ENCODE results near the gene TANGO2. TPM values are rescaled to one million over a fixed set of nuclear protein-coding genes. Genes with fewer than 3 reads are reported as not detected.

The TANGO2 gene
- total and polyA plus RNA-seq, 2 of the 8 experiments (the other 6 are each of a cell fraction or from before 2014, with no cell fraction given), result 10.1 to 18.4 TPM

DNA sequence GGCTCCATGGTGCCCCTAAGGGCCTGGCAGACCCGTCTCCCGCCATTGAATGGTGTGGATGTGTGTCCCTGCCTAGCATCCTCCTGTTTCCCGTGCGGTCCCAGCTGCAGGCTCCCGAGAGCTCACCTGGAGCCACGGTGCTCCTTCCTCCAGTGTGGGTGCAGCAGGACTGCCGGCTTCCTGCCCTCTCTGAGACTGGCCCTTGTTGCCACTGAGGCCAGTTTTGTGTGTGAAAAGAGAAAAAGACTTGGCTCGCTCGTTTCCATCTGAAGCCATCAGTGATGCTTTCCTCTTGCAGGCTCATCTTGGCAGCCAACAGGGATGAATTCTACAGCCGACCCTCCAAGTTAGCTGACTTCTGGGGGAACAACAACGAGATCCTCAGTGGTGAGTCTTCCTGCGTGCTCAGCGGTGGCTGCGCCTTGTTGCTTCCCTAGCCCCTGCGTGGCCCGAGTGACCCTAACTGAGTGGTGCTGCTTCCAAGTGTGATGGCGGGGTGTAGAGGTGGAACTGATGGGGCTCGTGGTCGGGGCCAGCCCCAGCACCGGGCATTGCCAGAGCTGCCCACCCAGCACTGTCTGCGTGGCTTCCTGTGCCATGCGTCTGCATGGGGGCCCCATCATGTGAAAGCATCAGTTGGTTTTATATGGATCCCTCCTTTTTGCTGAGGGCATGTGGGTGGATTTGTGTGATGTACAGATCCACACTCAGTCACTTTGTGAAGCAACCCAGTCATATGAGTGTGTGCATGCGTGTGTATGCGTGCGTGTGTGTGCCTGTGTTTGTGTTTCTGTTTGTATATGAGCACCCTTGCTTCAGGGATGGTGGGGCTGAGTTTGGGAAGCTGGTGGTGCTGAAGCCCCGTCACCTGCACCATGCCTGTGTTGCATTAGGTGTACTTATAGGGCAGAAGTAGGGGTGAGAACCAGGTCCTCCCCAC lies 22.4 kb downstream of the TANGO2 start:
- H3K27ac ChIP-seq (ENCODE audit: low read depth, low read length), result no peak overlapping the region
- POLR2A ChIA-PET (ENCODE audit: partially characterized antibody), result interaction anchor here (1.1 to 1.2 kb wide), 4 partner anchors 10 to 140 kb away, joined by 3 read pairs; partner anchors contain the start of gene DGCR8
- no peak overlapping the region for H3K4ac ChIP-seq (replicated peaks; ENCODE audit: insufficient read length, low read depth, low read length)
- CTCF ChIA-PET (ENCODE audit: partially characterized antibody), result interaction anchor here (1.0 to 1.6 kb wide), 3 partner anchors 10 to 42 kb away, joined by 3 to 4 read pairs (median 3); no protein-coding TSS in a partner anchor
- 91% methylated on average over 26 of the region's 26 CpGs; no CpG with 5 or more reads in 1 of the 2 experiments for WGBS, 2 experiments (ENCODE audit: extremely low coverage in 1 of 2, insufficient coverage in 1 of 2, insufficient read length in 1 of 2, insufficient replicate concordance in 2 of 2, low coverage in 1 of 2, low lambda C conversion rate in 2 of 2, missing lambda C conversion rate in 1 of 2)
- H3K23ac ChIP-seq (ENCODE audit: insufficient read length), result no peak overlapping the region
- no peak overlapping the region for H2BK120ac ChIP-seq (replicated peaks; ENCODE audit: low read depth, low read length)
- no peak overlapping the region for H2BK5ac ChIP-seq (ENCODE audit: low read depth, low read length)
- no peak overlapping the region for H3K9ac ChIP-seq (replicated peaks in 1 of 4; ENCODE audit: extremely low read depth in 1 of 4, low read depth in 3 of 4, low read length in 3 of 4)
- no peak for FAIRE-seq
- H2BK12ac ChIP-seq (ENCODE audit: low read depth, low read length), result no peak overlapping the region
- H3K18ac ChIP-seq (ENCODE audit: extremely low read depth, low read length), result no peak overlapping the region
- H2BK15ac ChIP-seq (ENCODE audit: low read length), result no peak overlapping the region
- no peaks in the 10 kb centered on the region for H3K23me2 ChIP-seq (ENCODE audit: low read depth, low read length)
- H2AFZ ChIP-seq (ENCODE audit: low read length), result no peak overlapping the region
- H3K56ac ChIP-seq (replicated peaks; ENCODE audit: insufficient read length, low read depth, low read length), result no peak overlapping the region
- H3K4me3 ChIP-seq (ENCODE audit: extremely low read depth in 1 of 4, insufficient read depth in 2 of 4, low read depth in 3 of 4, low read length in 4 of 4), result no peak overlapping the region
- no peak overlapping the region for H4K91ac ChIP-seq (replicated peaks; ENCODE audit: insufficient read length, low read length)
- TF ChIP-seq RBBP5 (IDR thresholded peaks at IDR 0.05; ENCODE audit: borderline replicate concordance, low read depth, low read length) (no peak), PHF8 (conservative IDR thresholded peaks at IDR 0.05; ENCODE audit: low read depth, low read length) (no peak), JUN (IDR thresholded peaks at IDR 0.05; ENCODE audit: low read depth, low read length) (no peak), CREB1 (IDR thresholded peaks at IDR 0.05) (no peak)
- no peaks in the 10 kb centered on the region for H3K79me2 ChIP-seq (ENCODE audit: control insufficient read depth in 1 of 2, insufficient read depth in 2 of 2, low read length in 2 of 2)
- peaks cover 0 to 5% of the 10 kb centered on the region in 2 experiments for H4K20me1 ChIP-seq (replicated peaks in 1 of 2; ENCODE audit: control insufficient read depth in 1 of 2, insufficient read depth in 2 of 2, low read length in 2 of 2)
- H3K27me3 ChIP-seq (replicated peaks in 1 of 4; ENCODE audit: control insufficient read depth in 3 of 4, extremely low read depth in 1 of 4, insufficient read depth in 3 of 4, low read length in 3 of 4), result no peaks in the 10 kb centered on the region
- H2AK5ac ChIP-seq (ENCODE audit: low read depth, low read length), result no peak overlapping the region
- H3K14ac ChIP-seq (ENCODE audit: insufficient read length), result no peak overlapping the region
- no peak for DNase-seq (ENCODE audit: low read depth in 1 of 2, low spot score in 2 of 2)
- no peak overlapping the region for H3K4me2 ChIP-seq (ENCODE audit: insufficient read depth in 1 of 2, low read depth in 2 of 2, low read length in 2 of 2)
- H4K5ac ChIP-seq (ENCODE audit: insufficient read length, low read depth, low read length), result no peak overlapping the region
- H2BK20ac ChIP-seq (ENCODE audit: low read length), result no peak overlapping the region
- peak overlapping the region; percentile 36; the same call in 1 of the 2 replicates for H4K8ac ChIP-seq (ENCODE audit: extremely low read depth, insufficient read depth, low read length)
- no peaks in the 10 kb centered on the region for H3K9me3 ChIP-seq (ENCODE audit: insufficient read depth in 2 of 2, low read depth in 1 of 2, low read length in 1 of 2)
- H3K79me1 ChIP-seq (ENCODE audit: low read depth, low read length), result no peaks in the 10 kb centered on the region
- no peaks in the 10 kb centered on the region for H3K36me3 ChIP-seq (ENCODE audit: control insufficient read depth in 2 of 4, insufficient read depth in 4 of 4, low read length in 3 of 4)
- no peaks in the 10 kb centered on the region for H3K4me1 ChIP-seq (replicated peaks in 1 of 4; ENCODE audit: control insufficient read depth in 3 of 4, insufficient read depth in 4 of 4, low read length in 3 of 4)

All from H1 (cell line).